ENCODE data around the gene UPF3A.
"Not testable (repeated sequence)": the region's sequence is repeated elsewhere in the genome, so short reads cannot be mapped to it uniquely, and the experiment has no call there.

Gene UPF3A

DNA sequence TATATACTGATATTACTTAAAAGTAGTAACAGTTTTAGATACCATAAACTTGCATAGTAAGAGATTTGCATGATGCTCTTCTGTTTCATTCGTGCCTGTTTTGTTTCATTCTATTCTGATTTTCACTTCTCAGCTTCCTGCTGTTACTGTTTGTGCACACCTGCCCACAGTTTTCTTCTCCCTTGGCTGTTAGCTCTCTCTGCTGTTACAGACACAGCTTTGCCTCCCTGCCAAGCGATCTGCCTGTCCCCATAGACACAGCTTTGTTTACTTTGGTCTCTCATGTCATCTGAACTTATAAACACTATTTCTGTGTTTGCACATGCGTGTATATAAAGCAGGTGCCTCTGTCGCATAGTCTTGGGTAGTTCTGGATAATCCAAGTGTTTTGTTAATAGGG is 21.4 kb upstream of the UPF3A start:
- DNase-seq: no peak
- no peak overlapping the region for H3K27ac ChIP-seq
- H3K27me3 ChIP-seq (ENCODE audit: insufficient read depth, low read depth, severe bottlenecking): no peaks in the 10 kb centered on the region
- no peak overlapping the region for H3K4me3 ChIP-seq (ENCODE audit: low read depth, low read length)
- no peaks in the 10 kb centered on the region for H3K9me3 ChIP-seq (ENCODE audit: severe bottlenecking)
- TF ChIP-seq CTCF (IDR thresholded peaks at IDR 0.05; ENCODE audit: low read depth, low read length): no peak
- peaks cover 87% of the 10 kb centered on the region for H3K36me3 ChIP-seq

GRCh38 chr13:114260814-114261213 is 20.6 kb upstream of the UPF3A start:
- no peak overlapping the region for H3K4me3 ChIP-seq (ENCODE audit: low read depth, low read length)
- H3K9me3 ChIP-seq (ENCODE audit: severe bottlenecking): no peaks in the 10 kb centered on the region
- H3K27me3 ChIP-seq (ENCODE audit: insufficient read depth, low read depth, severe bottlenecking): no peaks in the 10 kb centered on the region
- no peak for TF ChIP-seq CTCF (IDR thresholded peaks at IDR 0.05; ENCODE audit: low read depth, low read length)
- DNase-seq: no peak
- peaks cover 87% of the 10 kb centered on the region for H3K36me3 ChIP-seq
- no peak overlapping the region for H3K27ac ChIP-seq

GRCh38 chr13:114261328-114261965 is 20.0 kb upstream of the UPF3A start:
- Histone ChIP-seq H3K27ac (no peak overlapping the region), H3K36me3 (peaks cover 90% of the 10 kb centered on the region), H3K27me3 (ENCODE audit: insufficient read depth, low read depth, severe bottlenecking) (no peaks in the 10 kb centered on the region), H3K4me3 (ENCODE audit: low read depth, low read length) (no peak overlapping the region), H3K9me3 (ENCODE audit: severe bottlenecking) (no peaks in the 10 kb centered on the region)
- TF ChIP-seq CTCF (IDR thresholded peaks at IDR 0.05; ENCODE audit: low read depth, low read length): no peak
- no peak for DNase-seq

- TF ChIP-seq CTCF (IDR thresholded peaks at IDR 0.05; ENCODE audit: low read depth, low read length): no peak
- Histone ChIP-seq H3K27ac (no peak overlapping the region), H3K4me3 (ENCODE audit: low read depth, low read length) (no peak overlapping the region), H3K36me3 (peaks cover 96% of the 10 kb centered on the region), H3K27me3 (ENCODE audit: insufficient read depth, low read depth, severe bottlenecking) (no peaks in the 10 kb centered on the region), H3K9me3 (ENCODE audit: severe bottlenecking) (no peaks in the 10 kb centered on the region)
- DNase-seq: no peak
Observed at GRCh38 chr13:114263578-114263977, 17.8 kb upstream of the UPF3A start.

DNA sequence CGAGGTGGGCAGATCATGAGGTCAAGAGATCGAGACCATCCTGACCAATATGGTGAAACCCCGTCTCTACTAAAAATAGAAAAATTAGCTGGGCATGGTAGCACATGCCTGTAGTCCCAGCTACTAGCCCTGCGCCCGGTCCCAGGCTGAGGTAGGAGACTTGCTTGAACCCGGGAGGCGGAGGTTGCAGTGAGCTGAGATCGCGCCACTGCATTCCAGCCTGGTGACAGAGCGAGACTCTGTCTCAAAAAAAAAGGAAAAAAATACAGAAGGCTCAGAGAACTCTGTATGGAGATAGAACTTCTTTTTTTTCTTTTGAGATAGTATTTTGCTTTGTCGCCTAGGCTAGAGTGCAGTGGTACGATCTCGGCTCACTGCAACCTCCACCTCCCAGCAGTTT is 17.1 kb upstream of the UPF3A start:
- peaks cover 98% of the 10 kb centered on the region for H3K36me3 ChIP-seq
- not testable (repeated sequence) for H3K4me3 ChIP-seq (ENCODE audit: low read depth, low read length); H3K27me3 ChIP-seq (ENCODE audit: insufficient read depth, low read depth, severe bottlenecking); H3K9me3 ChIP-seq (ENCODE audit: severe bottlenecking); H3K27ac ChIP-seq; DNase-seq

DNA sequence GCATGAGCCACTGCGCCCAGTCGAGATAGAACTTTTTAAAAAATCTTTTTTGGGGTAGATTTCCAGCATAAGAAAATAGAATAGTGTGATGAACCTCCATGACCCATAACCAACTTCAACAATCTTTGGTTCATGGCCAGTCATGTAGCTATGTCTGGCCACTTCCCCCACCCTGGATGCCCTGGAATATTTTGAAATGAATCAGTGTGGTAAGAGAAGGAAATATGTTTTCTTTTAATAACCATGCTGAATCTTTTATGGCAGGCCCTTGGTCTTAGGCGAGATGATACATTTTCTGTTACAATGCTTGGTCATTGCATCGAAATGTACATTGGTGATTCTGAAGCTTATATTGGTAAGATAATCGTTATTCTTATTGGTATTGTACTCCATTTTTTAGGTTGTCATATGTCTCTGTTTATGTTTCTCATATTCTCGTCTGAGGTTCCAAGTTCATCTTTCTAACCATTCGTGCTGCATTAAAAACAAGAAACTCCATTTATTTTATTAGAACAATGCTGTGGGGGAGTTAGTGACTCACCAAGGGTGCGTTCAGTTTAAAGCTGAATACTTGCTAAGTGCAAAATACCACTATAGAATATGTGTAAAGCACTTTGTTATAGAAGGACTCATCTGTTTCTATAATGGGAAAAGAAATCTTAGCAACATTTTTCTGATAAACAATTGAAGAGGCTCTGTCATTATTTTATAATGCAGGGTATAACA is 16.4 kb upstream of the UPF3A start:
- no peak for DNase-seq
- Histone ChIP-seq H3K36me3 (peaks cover 98% of the 10 kb centered on the region), H3K27ac (no peak overlapping the region), H3K9me3 (ENCODE audit: severe bottlenecking) (no peaks in the 10 kb centered on the region), H3K4me3 (ENCODE audit: low read depth, low read length) (no peak overlapping the region), H3K27me3 (ENCODE audit: insufficient read depth, low read depth, severe bottlenecking) (no peaks in the 10 kb centered on the region)
- no peak for TF ChIP-seq CTCF (IDR thresholded peaks at IDR 0.05; ENCODE audit: low read depth, low read length)

Data from WERI-Rb-1 (cell line).